Activated effector memory CD4-positive, alpha-beta T cell treated with Interleukin-2 at 50 U/mL for 16 hours (primary cell): ENCODE results near the gene RABEP2.
"Not testable (repeated sequence)": the region's sequence is repeated elsewhere in the genome, so short reads cannot be mapped to it uniquely, and the experiment has no call there.

Source experiments
- DNase-seq: peaks from one replicate; pipeline ENCODE4 v3.0.0-alpha.2; 2020

RABEP2 gene

GRCh38 chr16:28903344-28904042, 21.5 kb downstream of the RABEP2 start:
- DNase-seq = no peak

GRCh38 chr16:28902909-28903308, 22.1 kb downstream of the RABEP2 start:
- DNase-seq = no peak

- DNase-seq = no peak
These were observed 23.2 kb downstream of the RABEP2 start for GRCh38 chr16:28901862-28902261.

GRCh38 chr16:28900601-28901000, 24.4 kb downstream of the RABEP2 start:
- DNase-seq = no peak

GRCh38 chr16:28899882-28900590, 25.0 kb downstream of the RABEP2 start:
- no peak for DNase-seq

GRCh38 chr16:28898942-28899341, 26.1 kb downstream of the RABEP2 start:
- no peak for DNase-seq

- DNase-seq = no peak
These were observed 26.8 kb downstream of the RABEP2 start for GRCh38 chr16:28898266-28898665.

GRCh38 chr16:28897826-28898225, 27.2 kb downstream of the RABEP2 start:
- no peak for DNase-seq

GRCh38 chr16:28895609-28896008, 29.4 kb downstream of the RABEP2 start:
- DNase-seq = no peak

GRCh38 chr16:28893291-28893690, 31.7 kb downstream of the RABEP2 start:
- DNase-seq = no peak

GRCh38 chr16:28891964-28892890, 32.8 kb downstream of the RABEP2 start:
- no peak for DNase-seq

GRCh38 chr16:28890355-28890754, 34.7 kb downstream of the RABEP2 start:
- not testable (repeated sequence) for DNase-seq

GRCh38 chr16:28886945-28887344, 38.1 kb downstream of the RABEP2 start:
- DNase-seq = no peak

- no peak for DNase-seq
These were observed 41.0 kb downstream of the RABEP2 start for GRCh38 chr16:28884045-28884444.

- DNase-seq = no peak
These were observed 41.6 kb downstream of the RABEP2 start for GRCh38 chr16:28883221-28883996.

GRCh38 chr16:28882551-28883160, 42.4 kb downstream of the RABEP2 start:
- DNase-seq = no peak

GRCh38 chr16:28881565-28881964, 43.5 kb downstream of the RABEP2 start:
- not testable (repeated sequence) for DNase-seq

- no peak for DNase-seq
These were observed 44.1 kb downstream of the RABEP2 start for GRCh38 chr16:28880955-28881354.

GRCh38 chr16:28880589-28880915, 44.5 kb downstream of the RABEP2 start:
- no peak for DNase-seq

GRCh38 chr16:28879841-28880588, 45.0 kb downstream of the RABEP2 start:
- DNase-seq = peak; percentile 86

- no peak for DNase-seq
These were observed 45.7 kb downstream of the RABEP2 start for GRCh38 chr16:28879261-28879840.
